HepG2 (cell line): ENCODE data around the gene GBP2.

Source experiments
- ATF3 ChIP-seq: sonication (generic); formaldehyde crosslinking; IDR thresholded peaks from 2 replicates; pipeline ENCODE4 v1.4.0; 2020; ENCODE audit warnings: missing genetic modification reagents
- FOSL1 ChIP-seq: sonication (generic); formaldehyde crosslinking; IDR thresholded peaks from 2 replicates; pipeline ENCODE4 v1.9.0; 2021; ENCODE audit warnings: missing genetic modification reagents, borderline replicate concordance
- FOXM1 ChIP-seq: sonication (generic); formaldehyde crosslinking; IDR thresholded peaks from 2 replicates; pipeline ENCODE4 v1.5.0; 2020; ENCODE audit warnings: missing genetic modification reagents
- ZBTB8A ChIP-seq: sonication (generic); formaldehyde crosslinking; IDR thresholded peaks from 2 replicates; pipeline ENCODE4 v1.4.0; 2020; ENCODE audit warnings: mild to moderate bottlenecking, low read depth, missing genetic modification reagents, borderline replicate concordance
- ZNF230 ChIP-seq: sonication (generic); formaldehyde crosslinking; IDR thresholded peaks from 2 replicates; pipeline ENCODE4 v1.4.0; 2020; ENCODE audit warnings: mild to moderate bottlenecking, missing genetic modification reagents
- ZNF547 ChIP-seq: sonication (generic); formaldehyde crosslinking; IDR thresholded peaks from 2 replicates; pipeline ENCODE4 v1.5.1; 2020; ENCODE audit warnings: mild to moderate bottlenecking, missing genetic modification reagents
- TF ChIP-seq, protein P1 (sequence below): sonication (generic); formaldehyde crosslinking; IDR thresholded peaks from 2 replicates; pipeline ENCODE4 v1.5.0; 2020; ENCODE audit warnings: mild to moderate bottlenecking, missing genetic modification reagents, moderate library complexity
- TF ChIP-seq, protein P2 (sequence below): sonication (generic); formaldehyde crosslinking; IDR thresholded peaks from 2 replicates; pipeline ENCODE4 v1.9.0; 2021; ENCODE audit warnings: missing genetic modification reagents, borderline replicate concordance

- TF ChIP-seq, protein P1, sequence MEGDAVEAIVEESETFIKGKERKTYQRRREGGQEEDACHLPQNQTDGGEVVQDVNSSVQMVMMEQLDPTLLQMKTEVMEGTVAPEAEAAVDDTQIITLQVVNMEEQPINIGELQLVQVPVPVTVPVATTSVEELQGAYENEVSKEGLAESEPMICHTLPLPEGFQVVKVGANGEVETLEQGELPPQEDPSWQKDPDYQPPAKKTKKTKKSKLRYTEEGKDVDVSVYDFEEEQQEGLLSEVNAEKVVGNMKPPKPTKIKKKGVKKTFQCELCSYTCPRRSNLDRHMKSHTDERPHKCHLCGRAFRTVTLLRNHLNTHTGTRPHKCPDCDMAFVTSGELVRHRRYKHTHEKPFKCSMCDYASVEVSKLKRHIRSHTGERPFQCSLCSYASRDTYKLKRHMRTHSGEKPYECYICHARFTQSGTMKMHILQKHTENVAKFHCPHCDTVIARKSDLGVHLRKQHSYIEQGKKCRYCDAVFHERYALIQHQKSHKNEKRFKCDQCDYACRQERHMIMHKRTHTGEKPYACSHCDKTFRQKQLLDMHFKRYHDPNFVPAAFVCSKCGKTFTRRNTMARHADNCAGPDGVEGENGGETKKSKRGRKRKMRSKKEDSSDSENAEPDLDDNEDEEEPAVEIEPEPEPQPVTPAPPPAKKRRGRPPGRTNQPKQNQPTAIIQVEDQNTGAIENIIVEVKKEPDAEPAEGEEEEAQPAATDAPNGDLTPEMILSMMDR (CRISPR knock-in tag), result no peak
- TF ChIP-seq, protein P2, sequence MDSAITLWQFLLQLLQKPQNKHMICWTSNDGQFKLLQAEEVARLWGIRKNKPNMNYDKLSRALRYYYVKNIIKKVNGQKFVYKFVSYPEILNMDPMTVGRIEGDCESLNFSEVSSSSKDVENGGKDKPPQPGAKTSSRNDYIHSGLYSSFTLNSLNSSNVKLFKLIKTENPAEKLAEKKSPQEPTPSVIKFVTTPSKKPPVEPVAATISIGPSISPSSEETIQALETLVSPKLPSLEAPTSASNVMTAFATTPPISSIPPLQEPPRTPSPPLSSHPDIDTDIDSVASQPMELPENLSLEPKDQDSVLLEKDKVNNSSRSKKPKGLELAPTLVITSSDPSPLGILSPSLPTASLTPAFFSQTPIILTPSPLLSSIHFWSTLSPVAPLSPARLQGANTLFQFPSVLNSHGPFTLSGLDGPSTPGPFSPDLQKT (CRISPR knock-in tag), result no peak
- no peak for TF ChIP-seq ZNF230
- no peak for TF ChIP-seq FOXM1
- no peak for TF ChIP-seq ZBTB8A (CRISPR knock-in tag)
- TF ChIP-seq ZNF547 (CRISPR knock-in tag), result no peak
- TF ChIP-seq FOSL1, result no peak
- no peak for TF ChIP-seq ATF3
Observed at GRCh38 chr1:89146721-89147120, 20.8 kb upstream of the GBP2 start.
